Stimulated activated effector memory CD8-positive, alpha-beta T cell treated with anti-CD3 and anti-CD28 coated beads, Interleukin-12 subunit alpha, Interleukin-12 subunit beta, amount 100 ng/mL, for 72 hours (primary cell): ENCODE data around the gene GNB1.

Experiments used
- ATAC-seq: fragments of 150-1000 bp; cut with Tn5 transposase; 2 replicates; pipeline ENCODE4 v1.10.0; 2021
- DNase-seq, 2 donors: peaks; one replicate each; pipeline ENCODE4 v3.0.0; 2021 to 2022; ENCODE audit warnings: low spot score in 2 of 2
- H3K27ac Mint-ChIP-seq: one replicate; pipeline ENCODE4 v1.8.0; 2022; ENCODE audit warnings: mild to moderate bottlenecking, mixed read lengths
- H3K36me3 Mint-ChIP-seq: one replicate; pipeline ENCODE4 v1.8.0; 2022; ENCODE audit warnings: mild to moderate bottlenecking, mixed read lengths
- H3K4me1 Mint-ChIP-seq: one replicate; pipeline ENCODE4 v1.8.0; 2022; ENCODE audit warnings: mixed read lengths
- H3K4me3 Mint-ChIP-seq: one replicate; pipeline ENCODE4 v1.8.0; 2022; ENCODE audit warnings: mild to moderate bottlenecking, mixed read lengths
- H3K9me3 Mint-ChIP-seq: one replicate; pipeline ENCODE4 v1.8.0; 2022; ENCODE audit warnings: mixed read lengths

Gene GNB1

DNA sequence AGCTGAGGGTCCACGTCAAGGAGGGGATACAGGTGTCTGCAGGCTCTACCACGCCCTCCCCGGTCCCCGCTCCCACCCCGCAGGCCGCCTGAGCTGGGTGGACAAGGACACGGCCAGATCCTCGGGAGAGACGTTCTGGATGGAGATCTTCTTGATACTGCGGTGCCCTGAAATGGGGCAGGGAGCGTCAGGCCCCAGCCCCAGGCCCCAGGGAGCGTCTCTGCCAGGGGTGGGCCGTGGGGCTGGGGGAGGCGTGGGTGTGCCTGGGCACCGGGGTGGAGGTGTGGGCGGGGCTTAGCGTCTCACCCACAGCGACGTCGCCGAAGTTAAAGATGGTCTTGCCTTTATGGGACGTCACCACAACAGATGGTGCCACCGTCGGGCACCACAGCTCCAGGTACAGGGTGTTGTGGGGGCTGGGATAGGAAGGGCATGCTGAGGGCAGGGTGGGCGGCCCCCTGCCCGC lies 35.5 kb upstream of the GNB1 start:
- H3K27ac Mint-ChIP-seq, result no peak overlapping the region
- no peaks in the 10 kb centered on the region for H3K4me1 Mint-ChIP-seq

DNA sequence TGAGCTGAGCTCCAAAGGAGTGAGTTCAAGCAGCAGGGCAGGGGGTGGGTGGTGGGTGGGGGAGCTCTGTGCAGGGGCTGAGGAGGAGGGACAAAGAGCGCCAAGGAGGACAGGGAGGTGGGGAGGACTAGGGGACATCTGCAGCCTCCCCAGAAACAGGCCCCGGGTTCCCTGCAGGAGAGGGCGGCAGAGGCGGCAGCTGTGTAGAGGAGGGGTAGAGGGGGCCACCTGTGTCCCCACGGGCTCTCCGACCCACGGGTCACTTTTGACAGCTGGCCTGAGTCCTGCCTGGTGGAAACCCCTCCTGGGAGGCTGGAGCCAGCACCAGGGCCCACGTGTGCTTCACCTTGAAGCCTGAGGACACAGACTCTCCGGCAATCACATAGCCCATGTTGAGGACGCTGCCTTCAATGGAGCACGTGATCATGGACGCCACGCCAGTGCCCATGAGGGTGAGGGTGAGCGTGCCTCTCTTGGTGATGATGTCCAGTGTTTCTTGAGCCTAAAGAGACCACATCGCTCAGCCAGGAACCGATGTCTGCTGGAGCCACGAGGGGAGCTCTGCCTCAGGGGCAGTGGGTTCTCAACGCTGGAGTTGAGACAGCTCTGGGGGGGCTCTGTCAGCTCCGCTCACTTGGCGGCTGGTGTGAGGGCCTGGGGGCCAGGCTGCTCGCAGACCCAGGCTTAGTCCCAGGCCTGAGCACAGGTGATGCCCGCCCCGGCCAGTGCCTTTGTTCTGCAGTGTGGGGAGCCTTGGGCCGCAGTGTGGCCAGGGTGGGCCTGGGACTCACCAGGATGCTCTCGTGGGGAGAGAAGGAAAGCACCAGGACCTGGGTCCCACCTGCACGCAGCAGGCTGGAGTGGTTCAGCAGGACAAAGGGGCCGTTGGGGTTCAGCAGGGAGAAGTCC lies 34.8 kb upstream of the GNB1 start:
- no peaks in the 10 kb centered on the region for H3K36me3 Mint-ChIP-seq
- no peak for DNase-seq
- no peaks in the 10 kb centered on the region for H3K9me3 Mint-ChIP-seq
- no peak overlapping the region for H3K27ac Mint-ChIP-seq
- no peak for ATAC-seq
- H3K4me1 Mint-ChIP-seq, result no peaks in the 10 kb centered on the region
- H3K4me3 Mint-ChIP-seq, result no peak overlapping the region

More for the DNA sequence above, 35.5 kb upstream of the GNB1 start:
- no peaks in the 10 kb centered on the region for H3K9me3 Mint-ChIP-seq
- DNase-seq (no peak), ATAC-seq (no peak)
- H3K36me3 Mint-ChIP-seq, result no peaks in the 10 kb centered on the region
- no peak overlapping the region for H3K4me3 Mint-ChIP-seq

DNA sequence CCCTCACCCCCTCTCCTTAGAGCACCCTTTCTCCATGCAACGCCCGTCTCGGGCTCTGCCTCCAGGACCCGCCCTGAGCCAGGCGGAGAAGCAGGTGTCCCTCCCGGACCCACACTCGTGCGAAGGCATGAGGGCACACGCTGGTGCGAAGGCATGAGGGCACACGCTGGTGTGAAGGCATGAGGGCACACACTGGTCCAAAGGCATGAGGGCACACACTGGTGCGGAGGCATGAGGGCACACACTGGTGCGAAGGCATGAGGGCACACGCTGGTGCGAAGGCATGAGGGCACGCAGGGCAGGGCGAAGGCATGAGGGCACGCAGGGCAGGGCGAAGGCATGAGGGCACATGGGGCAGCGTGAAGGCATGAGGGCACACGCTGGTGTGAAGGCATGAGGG lies 34.0 kb upstream of the GNB1 start:
- H3K4me1 Mint-ChIP-seq, result no peaks in the 10 kb centered on the region
- ATAC-seq (no peak), DNase-seq (no peak)
- H3K4me3 Mint-ChIP-seq, result no peak overlapping the region
- no peaks in the 10 kb centered on the region for H3K9me3 Mint-ChIP-seq
- no peaks in the 10 kb centered on the region for H3K36me3 Mint-ChIP-seq
- H3K27ac Mint-ChIP-seq, result no peak overlapping the region

DNA sequence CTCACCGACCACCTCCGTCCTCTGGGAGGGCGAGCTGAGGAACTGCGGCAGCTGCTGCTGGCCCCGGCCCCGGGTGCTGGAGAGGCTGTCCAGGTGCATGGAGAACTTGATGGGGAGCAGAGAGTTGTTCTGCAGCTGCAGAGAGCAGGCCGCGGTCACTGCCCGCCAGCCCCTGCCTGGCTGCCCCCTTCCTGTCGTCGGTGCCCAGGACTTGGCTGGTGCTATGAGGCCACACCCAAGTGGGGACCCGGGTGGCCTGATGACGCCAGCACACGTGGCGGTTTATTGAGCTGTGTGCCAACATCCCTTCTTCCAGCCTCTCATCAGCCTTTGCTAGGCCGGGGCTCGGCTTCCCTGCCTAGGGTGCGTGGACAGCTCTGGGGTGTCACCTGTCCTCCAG lies 33.5 kb upstream of the GNB1 start:
- no peaks in the 10 kb centered on the region for H3K36me3 Mint-ChIP-seq
- H3K4me1 Mint-ChIP-seq, result no peaks in the 10 kb centered on the region
- H3K9me3 Mint-ChIP-seq, result no peaks in the 10 kb centered on the region
- H3K27ac Mint-ChIP-seq, result no peak overlapping the region
- ATAC-seq, result no peak
- no peak overlapping the region for H3K4me3 Mint-ChIP-seq
- no peak for DNase-seq

DNA sequence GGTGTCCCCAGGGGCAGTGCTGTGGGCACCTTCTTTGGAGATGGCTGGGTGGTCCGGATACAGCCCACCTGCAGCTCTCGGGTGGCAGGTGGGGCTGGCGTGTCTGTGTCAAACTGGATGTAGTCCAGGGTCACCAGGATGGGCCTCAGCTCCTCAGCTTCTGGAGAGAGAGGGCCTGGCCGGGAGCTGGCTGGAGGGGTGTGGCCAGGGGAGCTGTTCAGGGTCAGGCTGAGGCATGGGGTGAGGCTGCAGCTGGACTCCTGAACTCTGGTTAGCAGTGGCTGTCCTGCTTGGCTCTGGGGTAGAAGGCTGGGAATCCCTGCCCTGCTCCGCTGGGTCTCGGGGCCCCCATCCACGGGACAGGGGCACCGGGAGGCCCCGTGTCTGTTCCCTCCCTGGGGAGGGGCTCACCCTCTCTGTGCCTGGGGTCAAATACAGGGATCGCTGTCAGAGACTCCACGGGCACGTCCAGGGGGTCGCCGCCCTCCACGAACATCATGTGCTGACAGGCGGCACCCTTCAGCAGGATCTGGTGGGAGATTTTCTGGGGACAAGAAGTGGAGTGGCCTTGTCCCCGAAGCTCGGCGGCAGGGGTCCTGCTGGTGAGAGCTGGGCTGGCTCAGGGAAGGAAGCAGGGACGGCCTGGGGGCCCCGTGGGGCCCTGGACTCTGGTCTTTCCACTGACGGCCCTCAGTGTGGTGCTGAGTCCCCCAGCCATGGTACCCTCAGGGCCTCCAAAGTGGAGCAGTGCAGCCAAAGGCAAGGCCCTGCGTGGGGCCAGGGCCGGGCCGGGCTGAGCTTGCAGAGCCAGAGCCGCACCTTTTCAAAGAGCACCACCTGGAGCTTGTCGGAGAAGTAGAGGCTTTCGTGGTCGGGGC lies 32.3 kb upstream of the GNB1 start:
- no peak overlapping the region for H3K27ac Mint-ChIP-seq
- DNase-seq (no peak), ATAC-seq (no peak)
- H3K4me3 Mint-ChIP-seq, result no peak overlapping the region
- no peaks in the 10 kb centered on the region for H3K36me3 Mint-ChIP-seq
- no peaks in the 10 kb centered on the region for H3K9me3 Mint-ChIP-seq
- H3K4me1 Mint-ChIP-seq, result peaks cover under 1% of the 10 kb centered on the region

DNA sequence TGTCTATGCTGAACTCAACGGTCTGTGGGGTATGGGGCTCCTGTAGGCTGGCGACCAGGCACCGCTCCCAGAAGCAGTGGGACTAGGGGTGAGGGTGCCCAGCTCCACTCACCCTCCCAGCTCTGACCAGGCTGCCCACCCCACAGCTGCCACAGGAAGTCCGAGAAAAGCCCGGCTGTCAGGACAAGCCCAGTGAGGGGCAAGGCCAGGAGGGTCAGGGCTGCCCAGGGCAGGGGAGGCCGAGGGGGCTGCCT lies 31.7 kb upstream of the GNB1 start:
- Mint-ChIP-seq H3K4me1 (peaks cover 6% of the 10 kb centered on the region), H3K27ac (no peak overlapping the region), H3K9me3 (no peaks in the 10 kb centered on the region), H3K4me3 (no peak overlapping the region), H3K36me3 (no peaks in the 10 kb centered on the region)
- DNase-seq (no peak), ATAC-seq (no peak)

DNA sequence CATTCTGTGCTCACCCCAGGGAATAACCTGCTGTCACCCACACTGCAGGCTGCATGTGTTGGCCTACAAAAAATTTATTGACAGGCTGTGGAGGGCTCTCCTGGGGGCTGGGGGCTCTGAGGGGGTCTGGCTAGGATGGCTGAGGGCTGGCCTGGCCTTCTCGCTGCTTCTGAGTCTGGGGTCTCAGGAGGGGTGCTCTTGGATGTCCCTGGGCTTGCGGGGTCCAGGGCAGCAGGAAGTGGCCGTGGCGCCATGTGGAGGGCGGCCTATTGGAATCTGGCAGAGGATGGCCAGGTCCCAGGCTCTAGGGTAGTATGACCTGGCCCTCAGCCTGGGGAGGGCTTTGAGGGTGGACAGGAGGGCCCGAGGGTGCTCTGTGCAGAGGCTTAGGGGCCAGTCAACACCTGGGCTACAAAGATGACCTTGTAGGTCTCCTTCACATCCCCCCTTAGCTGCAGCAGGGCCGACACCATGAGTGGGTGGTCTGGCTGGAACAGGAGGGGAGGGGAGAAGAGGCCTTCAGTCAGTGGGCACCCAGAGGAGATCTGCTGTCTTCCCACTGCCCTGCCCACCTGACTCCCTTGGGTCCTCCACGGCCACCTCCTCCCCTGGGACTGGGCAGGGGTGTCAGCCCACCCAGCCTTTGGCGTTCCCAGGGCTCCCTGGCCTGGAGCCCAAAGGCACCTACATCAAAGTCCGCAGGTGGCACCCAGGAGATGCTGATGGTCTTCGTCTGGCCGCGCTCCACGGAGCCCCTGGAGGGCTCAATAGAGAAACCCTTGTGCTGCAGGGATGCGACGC lies 31.2 kb upstream of the GNB1 start:
- no peak for ATAC-seq
- no peak for DNase-seq
- Mint-ChIP-seq H3K4me3 (no peak overlapping the region), H3K4me1 (peaks cover 8% of the 10 kb centered on the region), H3K27ac (no peak overlapping the region), H3K36me3 (no peaks in the 10 kb centered on the region), H3K9me3 (no peaks in the 10 kb centered on the region)

DNA sequence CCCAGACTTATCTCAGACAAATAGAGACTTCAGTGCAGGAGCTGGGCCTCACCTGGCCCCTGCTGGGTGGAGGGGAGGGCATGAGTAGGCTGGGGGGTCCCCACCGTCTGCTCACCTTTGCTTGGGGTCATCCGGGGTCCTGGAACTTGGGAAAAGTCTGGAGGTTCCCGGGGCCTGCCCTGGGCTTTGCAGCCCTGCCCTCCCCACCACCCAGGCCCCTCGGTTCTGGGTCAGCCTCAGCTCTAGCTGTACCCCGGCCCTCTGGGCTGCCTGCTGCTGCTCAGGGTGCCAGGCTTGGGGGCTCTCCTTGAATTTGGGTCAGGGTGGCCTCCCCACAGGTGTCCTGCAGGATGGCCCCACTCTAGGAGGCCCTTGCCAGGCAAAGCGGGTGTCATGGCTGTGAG lies 30.6 kb upstream of the GNB1 start:
- H3K36me3 Mint-ChIP-seq, result no peaks in the 10 kb centered on the region
- no peak overlapping the region for H3K27ac Mint-ChIP-seq
- peaks cover 8% of the 10 kb centered on the region for H3K4me1 Mint-ChIP-seq
- no peak overlapping the region for H3K4me3 Mint-ChIP-seq
- no peaks in the 10 kb centered on the region for H3K9me3 Mint-ChIP-seq
- ATAC-seq, result no peak
- DNase-seq, result no peak

DNA sequence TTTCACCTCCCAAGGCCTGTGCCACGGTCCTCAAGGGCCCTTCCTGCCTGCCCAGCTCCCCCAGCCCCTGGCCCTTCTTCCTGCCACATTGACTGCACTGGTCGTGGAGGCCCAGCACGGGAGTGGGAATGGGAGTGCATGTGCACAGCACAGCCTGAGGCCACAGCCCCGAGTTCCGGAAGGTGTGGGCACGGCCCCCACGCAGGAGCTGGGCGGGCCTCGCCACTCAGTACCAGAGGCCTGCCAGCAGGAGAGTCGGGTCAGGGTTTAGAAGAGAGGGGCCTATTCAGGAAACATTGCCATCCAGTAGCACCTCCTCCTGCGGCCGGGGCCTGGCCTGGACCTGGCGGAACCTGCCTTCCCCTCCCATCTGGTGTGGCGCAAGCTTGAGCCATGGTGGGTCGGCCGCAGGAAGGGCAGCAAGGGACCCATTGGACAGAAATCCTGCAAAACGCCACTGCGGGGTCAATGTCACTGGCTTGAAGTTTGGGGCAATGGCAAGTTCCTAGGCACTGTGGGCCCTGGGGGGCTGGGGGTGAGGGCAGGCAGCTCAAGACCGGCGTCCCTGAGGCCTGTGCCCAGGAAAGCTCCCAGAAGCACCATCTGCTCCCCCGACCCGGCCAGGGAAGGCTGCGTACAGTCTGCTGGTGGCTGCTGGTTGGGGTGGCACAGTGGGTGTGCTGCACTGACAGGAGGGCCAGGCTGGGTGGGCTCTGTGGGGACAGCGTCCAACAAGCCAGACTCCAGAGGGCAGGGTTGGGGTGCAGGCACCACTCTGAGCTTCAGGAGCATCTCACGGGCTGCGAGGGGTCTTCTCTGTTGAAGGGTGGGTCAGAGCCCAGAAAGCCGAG lies 29.9 kb upstream of the GNB1 start:
- Mint-ChIP-seq H3K27ac (no peak overlapping the region), H3K36me3 (no peaks in the 10 kb centered on the region), H3K4me1 (peaks cover 8% of the 10 kb centered on the region), H3K4me3 (no peak overlapping the region), H3K9me3 (no peaks in the 10 kb centered on the region)
- ATAC-seq (no peak), DNase-seq (no peak)

DNA sequence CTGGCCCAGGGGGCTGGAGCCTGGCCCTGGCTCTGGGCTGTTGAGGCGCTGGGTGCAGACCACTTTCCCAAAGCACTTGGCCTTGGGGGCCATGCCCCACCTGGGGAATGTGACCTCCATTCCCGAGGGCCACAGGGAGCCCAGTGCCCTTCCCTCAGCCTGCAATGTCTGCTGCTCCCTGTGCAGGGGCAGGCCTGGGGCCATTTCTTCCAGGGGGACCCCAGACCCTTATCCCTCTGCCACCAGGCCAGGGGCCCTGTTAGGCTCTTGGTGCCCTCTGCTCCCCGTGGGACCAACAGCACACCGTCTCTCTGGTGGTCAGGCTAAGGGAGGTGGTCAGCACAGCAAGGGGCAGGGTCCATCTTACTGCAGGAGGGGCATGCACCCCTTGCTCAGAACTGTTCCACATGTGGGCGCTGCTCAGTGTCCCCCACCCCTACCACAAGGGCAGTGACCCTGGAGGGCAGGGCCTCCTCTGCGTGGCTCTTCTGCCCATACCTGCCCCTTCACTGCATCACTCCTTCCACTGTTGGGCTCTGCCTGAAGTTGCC lies 29.2 kb upstream of the GNB1 start:
- Mint-ChIP-seq H3K27ac (no peak overlapping the region), H3K4me1 (peaks cover 8% of the 10 kb centered on the region), H3K36me3 (no peaks in the 10 kb centered on the region), H3K9me3 (no peaks in the 10 kb centered on the region), H3K4me3 (peak overlapping the region; percentile 58)
- DNase-seq (no peak), ATAC-seq (no peak)

DNA sequence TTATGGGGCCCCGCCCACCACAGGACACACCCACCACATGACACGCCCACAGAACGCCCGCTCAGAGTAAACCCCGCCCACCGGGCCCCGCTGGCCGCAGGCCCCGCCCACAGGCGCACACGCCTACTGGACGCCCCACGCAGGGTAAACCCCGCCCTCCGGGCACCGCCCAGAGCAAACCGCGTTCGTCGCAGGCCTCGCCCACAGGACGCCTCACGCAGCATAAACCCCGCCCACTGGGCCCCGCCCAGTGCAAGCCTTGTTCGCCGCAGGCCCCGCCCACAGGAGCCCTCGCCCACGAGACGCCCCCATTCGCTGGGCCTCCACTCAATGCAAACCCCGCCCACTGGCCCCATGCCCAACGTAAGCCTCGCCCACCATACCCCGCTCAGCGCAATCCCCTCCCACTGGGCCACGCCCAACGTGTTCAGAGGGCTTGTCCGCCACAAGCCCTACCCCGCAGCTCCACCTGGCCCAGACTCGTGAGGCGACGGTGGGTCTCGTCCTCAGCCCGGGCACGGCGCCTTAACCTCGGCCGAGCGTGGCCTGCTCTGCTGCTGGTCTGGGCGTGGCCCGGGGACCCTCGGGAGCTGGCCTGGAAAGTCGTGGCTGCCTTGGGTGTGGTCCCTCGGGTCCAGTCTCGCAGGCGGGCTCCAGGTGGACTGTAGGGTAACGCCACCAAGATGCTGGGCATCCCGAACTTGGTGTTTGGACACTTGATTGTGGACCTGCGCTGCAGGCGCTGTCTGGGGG lies 28.6 kb upstream of the GNB1 start:
- Mint-ChIP-seq H3K4me3 (peak overlapping the region; percentile 58), H3K9me3 (no peaks in the 10 kb centered on the region), H3K27ac (no peak overlapping the region), H3K36me3 (no peaks in the 10 kb centered on the region), H3K4me1 (peaks cover 8% of the 10 kb centered on the region)
- DNase-seq, result peak; percentile 97 to 100
- ATAC-seq, result peak; percentile 84

DNA sequence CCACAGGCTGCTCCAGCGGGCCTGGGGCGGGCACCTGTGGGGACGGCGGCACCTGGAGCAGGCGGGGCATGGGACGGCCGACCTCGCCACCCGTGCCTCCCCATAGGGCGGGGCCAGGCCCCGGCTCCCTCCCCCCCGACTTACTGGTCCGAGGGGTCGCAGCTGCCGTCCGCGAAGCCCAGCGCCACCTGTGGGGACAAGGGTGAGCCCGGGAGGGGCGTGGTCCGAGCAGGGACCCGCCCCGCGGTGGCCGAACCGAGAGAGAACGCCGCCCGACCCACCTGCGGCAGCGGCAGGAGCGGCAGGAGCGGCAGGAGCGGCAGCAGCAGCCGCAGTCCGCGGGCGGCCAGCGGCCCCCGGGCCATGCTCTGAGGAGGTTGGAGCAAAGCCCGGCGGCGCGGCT lies 28.0 kb upstream of the GNB1 start, which contains the start of gene TMEM52:
TSS of gene TMEM52 (minus strand) at position 379 of the 403 bp plus-strand sequence. CDS start at position 365, 14 bp downstream.
- Mint-ChIP-seq H3K4me1 (peaks cover 8% of the 10 kb centered on the region), H3K9me3 (no peaks in the 10 kb centered on the region), H3K27ac (no peak within 1 kb of the TSS), H3K36me3 (no peaks in the 10 kb centered on the region), H3K4me3 (peak within 1 kb of the TSS; percentile 58)
- no peak for DNase-seq
- ATAC-seq, result no peak

DNA sequence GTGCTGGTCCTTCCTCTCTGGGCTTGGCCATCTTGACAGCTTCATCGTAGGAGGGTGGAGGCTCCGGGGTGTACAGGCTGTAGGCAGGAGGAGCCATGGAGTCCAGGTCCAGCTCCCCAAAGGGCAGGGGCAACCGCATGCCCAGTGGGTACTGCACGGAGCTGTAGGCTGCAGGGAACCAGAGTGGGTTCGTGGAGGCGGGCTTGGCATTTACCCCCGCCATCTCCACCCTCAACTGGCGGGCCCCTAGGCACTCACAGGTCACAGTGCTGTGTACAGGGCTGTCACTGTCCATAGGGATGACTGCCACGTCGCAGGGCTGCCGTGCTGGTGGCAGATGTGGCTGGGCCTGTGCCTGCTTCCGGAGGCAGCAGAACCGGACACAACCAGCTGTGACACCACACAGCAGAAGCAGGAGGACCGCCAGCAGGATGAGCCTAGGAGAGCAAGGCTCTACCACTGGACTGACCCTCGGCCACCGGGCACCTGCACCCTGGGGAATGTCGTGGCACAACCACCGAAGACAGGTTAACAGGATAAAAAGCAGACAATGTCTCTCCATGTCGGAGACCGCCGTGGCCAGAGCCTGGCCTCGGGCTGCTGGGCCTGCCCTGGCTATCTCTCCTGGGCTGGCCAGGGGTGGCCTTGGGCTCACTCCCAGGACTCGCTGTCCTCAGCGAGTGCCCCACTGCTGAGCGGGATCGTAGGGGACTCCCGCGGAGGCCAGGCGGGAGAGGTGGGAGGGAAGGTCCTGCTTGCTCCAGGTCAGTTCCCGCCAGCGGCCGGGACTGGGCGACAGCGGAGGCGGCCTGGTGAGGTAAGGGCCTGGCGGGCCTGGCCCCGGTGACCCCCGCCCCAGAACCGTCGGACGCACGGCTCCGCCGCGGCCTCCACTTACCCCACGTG lies 27.4 kb upstream of the GNB1 start:
- DNase-seq (no peak), ATAC-seq (no peak)
- H3K9me3 Mint-ChIP-seq, result no peaks in the 10 kb centered on the region
- H3K36me3 Mint-ChIP-seq, result no peaks in the 10 kb centered on the region
- peaks cover 8% of the 10 kb centered on the region for H3K4me1 Mint-ChIP-seq
- H3K4me3 Mint-ChIP-seq, result peak overlapping the region; percentile 58
- H3K27ac Mint-ChIP-seq, result no peak overlapping the region
